Esophagus muscularis mucosa (tissue), 3 donors: ENCODE results near the gene GAS6.

ENCODE experiments used
- POLR2A ChIP-seq: fragments of 450-650 bp; IDR thresholded peaks from one replicate; pipeline ENCODE4 v1.6.1; 2017; ENCODE audit warnings: antibody characterized with exemption, moderate library complexity, mild to moderate bottlenecking, low read depth
- TF ChIP-seq, protein P1 (sequence below), 3 experiments: fragments of 200-600 bp in 2 of 3; fragments of 450-650 bp in 1 of 3; sonication (generic) in 2 of 3; IDR thresholded peaks; one replicate each; pipeline ENCODE4 v1.5.1; 2017 to 2019; ENCODE audit warnings: antibody characterized with exemption in 3 of 3, mild to moderate bottlenecking in 2 of 3, moderate library complexity in 1 of 3

DNA sequence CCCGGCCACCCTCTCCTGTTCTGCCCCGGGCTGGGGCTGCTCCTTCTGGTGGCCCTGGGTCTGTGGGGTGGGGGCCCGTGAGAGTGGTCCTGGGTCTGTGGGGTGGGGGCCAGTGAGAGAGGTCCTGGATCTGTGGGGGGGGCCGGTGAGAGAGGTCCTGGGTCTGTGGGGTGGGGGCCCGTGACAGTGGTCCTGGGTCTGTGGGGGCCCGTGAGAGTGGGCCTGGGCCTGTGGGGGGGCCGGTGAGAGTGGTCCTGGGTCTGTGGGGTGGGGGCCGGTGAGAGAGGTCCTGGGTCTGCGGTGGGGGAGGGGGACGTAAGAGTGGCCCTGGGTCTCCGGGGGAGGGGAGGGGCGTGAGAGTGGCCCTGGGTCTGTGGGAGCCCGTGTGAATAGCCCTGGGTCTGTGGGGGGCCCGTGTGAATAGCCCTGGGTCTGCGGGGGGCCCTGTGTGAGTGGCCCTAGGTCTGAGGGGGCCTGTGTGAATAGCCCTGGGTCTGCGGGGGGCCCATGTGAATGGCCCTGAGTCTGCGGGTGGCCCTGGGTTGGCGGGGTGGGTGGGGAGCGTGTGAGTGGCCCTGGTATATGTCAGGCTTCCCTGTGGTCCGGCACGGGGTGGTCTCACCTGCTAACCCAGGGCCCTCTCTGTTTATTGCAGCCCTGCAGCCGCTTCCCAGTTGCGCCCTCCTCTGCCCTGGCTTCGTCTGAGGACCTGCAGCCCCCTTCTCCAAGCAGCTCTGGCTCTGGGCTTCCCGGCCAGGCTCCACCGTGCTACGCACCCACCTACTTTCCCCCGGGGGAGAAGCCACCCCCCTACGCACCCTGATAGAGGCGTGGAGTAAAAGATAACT lies 52.6 kb downstream of the GAS6 start:
- TF ChIP-seq, protein P1, sequence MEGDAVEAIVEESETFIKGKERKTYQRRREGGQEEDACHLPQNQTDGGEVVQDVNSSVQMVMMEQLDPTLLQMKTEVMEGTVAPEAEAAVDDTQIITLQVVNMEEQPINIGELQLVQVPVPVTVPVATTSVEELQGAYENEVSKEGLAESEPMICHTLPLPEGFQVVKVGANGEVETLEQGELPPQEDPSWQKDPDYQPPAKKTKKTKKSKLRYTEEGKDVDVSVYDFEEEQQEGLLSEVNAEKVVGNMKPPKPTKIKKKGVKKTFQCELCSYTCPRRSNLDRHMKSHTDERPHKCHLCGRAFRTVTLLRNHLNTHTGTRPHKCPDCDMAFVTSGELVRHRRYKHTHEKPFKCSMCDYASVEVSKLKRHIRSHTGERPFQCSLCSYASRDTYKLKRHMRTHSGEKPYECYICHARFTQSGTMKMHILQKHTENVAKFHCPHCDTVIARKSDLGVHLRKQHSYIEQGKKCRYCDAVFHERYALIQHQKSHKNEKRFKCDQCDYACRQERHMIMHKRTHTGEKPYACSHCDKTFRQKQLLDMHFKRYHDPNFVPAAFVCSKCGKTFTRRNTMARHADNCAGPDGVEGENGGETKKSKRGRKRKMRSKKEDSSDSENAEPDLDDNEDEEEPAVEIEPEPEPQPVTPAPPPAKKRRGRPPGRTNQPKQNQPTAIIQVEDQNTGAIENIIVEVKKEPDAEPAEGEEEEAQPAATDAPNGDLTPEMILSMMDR (IDR thresholded peaks at IDR 0.05), result no peak
- no peak for TF ChIP-seq POLR2A
